Mucosa of descending colon (tissue), 3 donors: Measurements from ENCODE around the gene RFX2. TPM values are rescaled to one million over a fixed set of nuclear protein-coding genes. Genes with fewer than 3 reads are reported as not detected.

Source experiments
- ATAC-seq: fragments of 200-7000 bp; cut with Tn5 transposase; one replicate; pipeline ENCODE4 v1.9.1; 2020; ENCODE audit warnings: mild to moderate bottlenecking, moderate library complexity
- DNase-seq, 3 donors: peaks; one replicate each; pipeline ENCODE4 v3.0.0-alpha.2; 2020
- H3K36me3 ChIP-seq: fragments of 200-600 bp; one replicate; pipeline ENCODE4 v1.8.0; 2021; ENCODE audit warnings: low read depth, mild to moderate bottlenecking
- H3K4me1 ChIP-seq: fragments of 200-600 bp; one replicate; pipeline ENCODE4 v1.8.0; 2021; ENCODE audit warnings: low read depth, mild to moderate bottlenecking
- H3K4me3 ChIP-seq: fragments of 200-600 bp; one replicate; pipeline ENCODE4 v1.8.0; 2021; ENCODE audit warnings: mild to moderate bottlenecking
- H3K9me3 ChIP-seq: fragments of 200-600 bp; one replicate; pipeline ENCODE4 v1.8.0; 2021; ENCODE audit warnings: mild to moderate bottlenecking
- CTCF ChIP-seq: fragments of 200-600 bp; IDR thresholded peaks from one replicate; pipeline ENCODE4 v1.8.0; 2022; ENCODE audit warnings: antibody characterized with exemption, mild to moderate bottlenecking
- intact Hi-C, 2 donors: fragments of 100-400 bp; cut with DNase I in 1 of 2; cut with micrococcal nuclease in 1 of 2; formaldehyde crosslinking; loops; one replicate each; pipeline versions ENCODE4 v1.11.0 to v1.11.1; 2022; cut with DNase I, micrococcal nuclease
- total RNA-seq, 3 donors: library from RNA; stranded (reverse); fragmentation: NEBNext Ultra II Directional in 2 of 3; extraction: Animal tissue kit (Norgen Biotek cat#: 25700) in 2 of 3; gene quantifications; one replicate each; pipeline versions ENCODE4 v1.2.1 to v1.2.4, GENCODE V29; 2021 to 2023
- donor health status: DM: no; HTN: no; CAD: no; lungs with moderate emphysema.
- donor health status: DM: no; HTN: no; CAD: no.
- donor health status: DM: no; HTN: yes; CAD: no.

Gene RFX2
- total RNA-seq, 3 donors from 2014 or later: 5.6 to 14.6 (median 7.2) TPM

- DNase-seq (peak in 2 of 3 donors; percentile 54 to 79), ATAC-seq (peak; percentile 98)
- peaks cover 4% of the 10 kb centered on the region for H3K9me3 ChIP-seq
- no peaks in the 10 kb centered on the region for H3K4me1 ChIP-seq
- TF ChIP-seq CTCF: peak; percentile 88
- H3K4me3 ChIP-seq: no peak overlapping the region
- H3K36me3 ChIP-seq: no peaks in the 10 kb centered on the region
- intact Hi-C loops: loop anchor here (2.0 to 5.0 kb wide), 2 partner anchors 77 to 78 kb away; no protein-coding TSS in a partner anchor
These were observed 15.3 kb upstream of the RFX2 start for GRCh38 chr19:6125571-6125989.

DNA sequence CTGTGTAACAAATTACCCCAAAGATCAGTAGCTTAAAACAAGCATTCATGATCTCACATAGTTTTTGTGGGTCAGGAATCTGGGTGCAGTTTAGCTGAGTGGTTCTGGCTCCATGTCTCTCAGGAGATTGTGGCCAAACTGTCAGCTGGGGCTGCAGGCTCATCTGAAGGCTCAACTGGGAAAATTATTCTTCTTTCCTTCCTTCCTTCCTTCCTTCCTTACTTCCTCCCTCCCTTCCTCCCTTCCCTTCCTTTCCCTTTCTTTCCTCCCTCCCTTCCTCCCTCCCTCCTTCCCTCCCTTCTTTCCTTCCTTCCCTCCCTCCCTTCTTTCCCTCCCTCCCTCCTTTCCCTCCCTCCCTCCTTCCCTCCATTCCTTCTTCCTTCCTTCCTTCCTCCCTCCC, 8.7 kb upstream of the RFX2 start:
- no peak overlapping the region for H3K4me3 ChIP-seq
- intact Hi-C loops: no loop called here
- TF ChIP-seq CTCF: no peak
- no peak for ATAC-seq
- H3K9me3 ChIP-seq: no peaks in the 10 kb centered on the region
- H3K4me1 ChIP-seq: no peaks in the 10 kb centered on the region
- no peak for DNase-seq
- H3K36me3 ChIP-seq: no peaks in the 10 kb centered on the region

DNA sequence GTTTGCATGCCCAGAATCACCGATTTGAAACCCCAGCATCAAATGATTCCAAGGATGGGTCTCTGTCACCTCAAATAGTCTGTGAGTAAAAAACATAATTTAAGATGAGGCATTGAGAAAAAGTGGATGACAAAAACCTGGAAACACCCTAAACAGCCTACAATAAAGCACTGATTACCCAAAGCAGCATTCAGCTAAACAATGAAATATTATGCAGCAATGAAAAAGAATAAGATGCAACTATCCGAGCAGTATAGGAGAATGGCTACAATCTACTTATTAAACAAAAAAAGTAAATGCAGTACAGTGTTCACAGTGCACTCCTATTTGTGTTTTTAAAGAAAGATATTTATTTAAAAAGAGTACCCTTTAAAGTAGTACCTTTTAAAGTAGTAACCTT, 7.7 kb upstream of the RFX2 start:
- no peak for TF ChIP-seq CTCF
- no peaks in the 10 kb centered on the region for H3K36me3 ChIP-seq
- no peak overlapping the region for H3K4me3 ChIP-seq
- intact Hi-C loops: no loop called here
- no peak for ATAC-seq
- no peaks in the 10 kb centered on the region for H3K9me3 ChIP-seq
- DNase-seq: no peak
- no peaks in the 10 kb centered on the region for H3K4me1 ChIP-seq

GRCh38 chr19:6117534-6117933, 7.2 kb upstream of the RFX2 start:
- no peaks in the 10 kb centered on the region for H3K36me3 ChIP-seq
- ATAC-seq (no peak), DNase-seq (no peak)
- H3K4me3 ChIP-seq: no peak overlapping the region
- intact Hi-C loops: no loop called here
- H3K4me1 ChIP-seq: no peaks in the 10 kb centered on the region
- no peaks in the 10 kb centered on the region for H3K9me3 ChIP-seq
- TF ChIP-seq CTCF: no peak

- no peak for TF ChIP-seq CTCF
- no peaks in the 10 kb centered on the region for H3K9me3 ChIP-seq
- intact Hi-C loops: no loop called here
- ATAC-seq (no peak), DNase-seq (no peak)
- no peaks in the 10 kb centered on the region for H3K4me1 ChIP-seq
- no peaks in the 10 kb centered on the region for H3K36me3 ChIP-seq
- H3K4me3 ChIP-seq: no peak overlapping the region
These were observed 6.6 kb upstream of the RFX2 start for GRCh38 chr19:6116749-6117430.
